ENCODE results near the gene RETSAT.

- no peak for TF ChIP-seq CTCF (IDR thresholded peaks at IDR 0.05)
- TF ChIP-seq POLR2A (IDR thresholded peaks at IDR 0.05), result no peak
Measured at GRCh38 chr2:85347599-85347998, 6.7 kb downstream of the RETSAT start.
